GM18861 (cell line): ENCODE data around the gene RXFP2.
A peak's percentile ranks its signal among the peaks of the same experiment; 100 is the strongest.

Experiments used
- ATAC-seq: cut with Tn5 transposase; IDR thresholded peaks from one replicate; pipeline ENCODE4 v1.9.1; 2021; ENCODE audit not compliant: unreplicated experiment

RXFP2 gene

GRCh38 chr13:31824705-31825517, 85.6 kb downstream of the RXFP2 start:
- ATAC-seq = no peak

- ATAC-seq = no peak
These were observed 87.2 kb downstream of the RXFP2 start for GRCh38 chr13:31826521-31826920.

GRCh38 chr13:31827707-31828106, 88.4 kb downstream of the RXFP2 start:
- ATAC-seq = no peak

- ATAC-seq = no peak
These were observed 96.6 kb downstream of the RXFP2 start for GRCh38 chr13:31835932-31836331.

- ATAC-seq = no peak
These were observed 103.7 kb downstream of the RXFP2 start for GRCh38 chr13:31843044-31843443.

GRCh38 chr13:31846182-31846938, 107.0 kb downstream of the RXFP2 start:
- peak; percentile 93 for ATAC-seq

GRCh38 chr13:31846961-31847752, 107.8 kb downstream of the RXFP2 start:
- no peak for ATAC-seq

- ATAC-seq = no peak
These were observed 109.3 kb downstream of the RXFP2 start for GRCh38 chr13:31848621-31849020.

GRCh38 chr13:31849206-31849605, 109.9 kb downstream of the RXFP2 start:
- no peak for ATAC-seq

- no peak for ATAC-seq
These were observed 110.8 kb downstream of the RXFP2 start for GRCh38 chr13:31850041-31850555.

- no peak for ATAC-seq
These were observed 111.9 kb downstream of the RXFP2 start for GRCh38 chr13:31851216-31851615.
